GM12891 (cell line): ENCODE data around the gene C16orf95.

ENCODE experiments used
- DNase-seq: peaks from one replicate; pipeline ENCODE4 v3.0.0; 2011; ENCODE audit warnings: low spot score; ENCODE audit not compliant: insufficient read length
- FAIRE-seq: peaks from 2 replicates; lab custom pipeline; 2011; peaks lifted over from hg19 to GRCh38; lab: Jason Lieb, UNC
- PAX5 ChIP-seq: IDR thresholded peaks from 2 replicates; pipeline ENCODE4 v1.6.1; 2011; ENCODE audit warnings: low read length, moderate library complexity, mild to moderate bottlenecking; ENCODE audit not compliant: insufficient read depth, severe bottlenecking
- POLR2A ChIP-seq: IDR thresholded peaks from 2 replicates; pipeline ENCODE4 v1.6.1; 2011; ENCODE audit warnings: low read depth, low read length, control low read depth
- POLR2AphosphoS5 ChIP-seq: IDR thresholded peaks from 2 replicates; pipeline ENCODE4 v1.6.1; 2011; ENCODE audit warnings: low read depth, low read length, control low read depth
- POU2F2 ChIP-seq: IDR thresholded peaks from 2 replicates; pipeline ENCODE4 v1.6.1; 2011; ENCODE audit warnings: low read depth, mild to moderate bottlenecking, control low read depth, low read length, moderate library complexity
- SPI1 ChIP-seq: IDR thresholded peaks from 2 replicates; pipeline ENCODE4 v1.6.1; 2011; ENCODE audit warnings: low read depth, low read length, control low read depth
- TAF1 ChIP-seq: IDR thresholded peaks from 2 replicates; pipeline ENCODE4 v1.6.1; 2011; ENCODE audit warnings: low read depth, low read length, control low read depth

C16orf95 gene

GRCh38 chr16:87358696-87359095 is 41.5 kb upstream of the C16orf95 start:
- DNase-seq, result no peak
- no peak for FAIRE-seq
- no peak for TF ChIP-seq POLR2A
- no peak for TF ChIP-seq POLR2AphosphoS5
- no peak for TF ChIP-seq TAF1
- TF ChIP-seq POU2F2, result no peak
- no peak for TF ChIP-seq PAX5
- TF ChIP-seq SPI1, result no peak

GRCh38 chr16:87358250-87358649 is 41.1 kb upstream of the C16orf95 start:
- DNase-seq (no peak), FAIRE-seq (no peak)

GRCh38 chr16:87356491-87356853 is 39.3 kb upstream of the C16orf95 start:
- FAIRE-seq, result no peak
- no peak for TF ChIP-seq PAX5
- no peak for TF ChIP-seq TAF1
- TF ChIP-seq POU2F2, result no peak
- no peak for TF ChIP-seq SPI1
- no peak for TF ChIP-seq POLR2AphosphoS5
- TF ChIP-seq POLR2A, result no peak
- DNase-seq, result no peak

More at GRCh38 chr16:87358250-87358649, 41.1 kb upstream of the C16orf95 start:
- no peak for TF ChIP-seq TAF1
- no peak for TF ChIP-seq POU2F2
- TF ChIP-seq POLR2A, result no peak
- no peak for TF ChIP-seq SPI1
- TF ChIP-seq POLR2AphosphoS5, result no peak
- TF ChIP-seq PAX5, result no peak

GRCh38 chr16:87353613-87354012 is 36.4 kb upstream of the C16orf95 start:
- no peak for FAIRE-seq
- TF ChIP-seq POLR2AphosphoS5, result no peak
- no peak for TF ChIP-seq SPI1
- TF ChIP-seq POLR2A, result no peak
- no peak for TF ChIP-seq POU2F2
- TF ChIP-seq PAX5, result no peak
- TF ChIP-seq TAF1, result no peak
- DNase-seq, result no peak

- FAIRE-seq, result no peak
- TF ChIP-seq SPI1 (no peak), TAF1 (no peak), PAX5 (no peak), POLR2A (no peak), POLR2AphosphoS5 (no peak), POU2F2 (no peak)
- no peak for DNase-seq
Observed at GRCh38 chr16:87352818-87353217, 35.6 kb upstream of the C16orf95 start.

GRCh38 chr16:87351320-87351698 is 34.1 kb upstream of the C16orf95 start:
- FAIRE-seq, result no peak
- no peak for DNase-seq
- TF ChIP-seq POLR2A (no peak), POLR2AphosphoS5 (no peak), SPI1 (no peak), POU2F2 (no peak), PAX5 (no peak), TAF1 (no peak)

- TF ChIP-seq PAX5, result no peak
- TF ChIP-seq POU2F2, result no peak
- TF ChIP-seq POLR2AphosphoS5, result no peak
- TF ChIP-seq TAF1, result no peak
- no peak for TF ChIP-seq POLR2A
- no peak for TF ChIP-seq SPI1
- FAIRE-seq (no peak), DNase-seq (no peak)
Observed at GRCh38 chr16:87350681-87351319, 33.6 kb upstream of the C16orf95 start.

GRCh38 chr16:87350031-87350430 is 32.8 kb upstream of the C16orf95 start:
- DNase-seq, result no peak
- FAIRE-seq, result no peak
- TF ChIP-seq POLR2AphosphoS5 (no peak), POU2F2 (no peak), POLR2A (no peak)

GRCh38 chr16:87348616-87349157 is 31.5 kb upstream of the C16orf95 start:
- DNase-seq, result no peak
- no peak for FAIRE-seq

GRCh38 chr16:87347932-87348615 is 30.9 kb upstream of the C16orf95 start:
- FAIRE-seq (no peak), DNase-seq (no peak)
- TF ChIP-seq SPI1 (no peak), PAX5 (no peak), POU2F2 (no peak), POLR2AphosphoS5 (no peak), POLR2A (no peak), TAF1 (no peak)

More at GRCh38 chr16:87348616-87349157, 31.5 kb upstream of the C16orf95 start:
- no peak for TF ChIP-seq POU2F2
- TF ChIP-seq PAX5, result no peak
- no peak for TF ChIP-seq SPI1
- TF ChIP-seq POLR2AphosphoS5, result no peak
